Heart left ventricle (tissue), 13 donors: ENCODE data around the gene FUZ.

ENCODE experiments used
- POLR2A ChIP-seq, 2 donors: fragments of 450-650 bp; IDR thresholded peaks; one replicate each; pipeline ENCODE4 v1.6.1; 2017; ENCODE audit warnings: antibody characterized with exemption in 2 of 2, mild to moderate bottlenecking in 2 of 2, moderate library complexity in 2 of 2
- TF ChIP-seq, protein P1 (sequence below), 12 donors: fragments of 200-600 bp; sonication (generic) in 4 of 12; IDR thresholded peaks; one replicate each; pipeline versions ENCODE4 v1.5.0 to v1.8.0; 2018 to 2022; ENCODE audit warnings: antibody characterized with exemption in 12 of 12, mild to moderate bottlenecking in 5 of 12
- donor health status: ischemic (EF 13 %, LVEDD 7.1; RV severe dilation, severe dysfunction).
- donor health status: DM: no; HTN: yes; CAD: no.
- donor health status: DM: no; HTN: no; CAD: no.
- donor health status: ischemic (EF 25% LVEDD 6.9; RV normal size, moderate dysfunction).
- donor health status: ischemic (EF 25% LVEDD 5.7; RV mildly dilated, moderate dysfunction).
- donor health status: ischemic (EF 35%, LVEDD 5.7; RV mildly dilated, moderate dysfunction).
- donor health status: nonischemic (EF 11% LVEDD 7.7; RV severe dilation, severe dysfunction).
- donor health status: DM: yes; HTN: yes; CAD: no.
- donor health status: PGD.
- donor health status: ischemic (EF 29% LVEDD 5.4; RV normal size, mild dysfunction).
- donor health status: nonischemic (EF 23%, LVEDD 6.1; RV moderate dilation, normal function).

DNA sequence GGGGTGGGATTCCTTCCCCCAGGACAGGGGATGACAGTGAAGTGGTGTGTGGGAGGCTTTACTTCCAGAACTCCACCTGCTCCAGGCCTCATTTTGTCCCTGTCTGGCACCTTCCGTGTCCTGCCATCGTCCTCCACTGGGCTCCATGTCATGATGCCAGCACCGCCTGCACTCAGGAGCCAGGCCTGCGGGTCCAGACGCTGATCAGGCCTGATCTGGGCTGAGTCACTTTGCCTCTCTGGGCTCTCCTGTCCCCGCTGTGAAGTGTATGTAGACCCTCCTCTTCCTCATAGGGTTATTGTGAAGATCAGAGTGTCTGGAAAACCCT lies 9.6 kb downstream of the FUZ start:
- TF ChIP-seq, protein P1, sequence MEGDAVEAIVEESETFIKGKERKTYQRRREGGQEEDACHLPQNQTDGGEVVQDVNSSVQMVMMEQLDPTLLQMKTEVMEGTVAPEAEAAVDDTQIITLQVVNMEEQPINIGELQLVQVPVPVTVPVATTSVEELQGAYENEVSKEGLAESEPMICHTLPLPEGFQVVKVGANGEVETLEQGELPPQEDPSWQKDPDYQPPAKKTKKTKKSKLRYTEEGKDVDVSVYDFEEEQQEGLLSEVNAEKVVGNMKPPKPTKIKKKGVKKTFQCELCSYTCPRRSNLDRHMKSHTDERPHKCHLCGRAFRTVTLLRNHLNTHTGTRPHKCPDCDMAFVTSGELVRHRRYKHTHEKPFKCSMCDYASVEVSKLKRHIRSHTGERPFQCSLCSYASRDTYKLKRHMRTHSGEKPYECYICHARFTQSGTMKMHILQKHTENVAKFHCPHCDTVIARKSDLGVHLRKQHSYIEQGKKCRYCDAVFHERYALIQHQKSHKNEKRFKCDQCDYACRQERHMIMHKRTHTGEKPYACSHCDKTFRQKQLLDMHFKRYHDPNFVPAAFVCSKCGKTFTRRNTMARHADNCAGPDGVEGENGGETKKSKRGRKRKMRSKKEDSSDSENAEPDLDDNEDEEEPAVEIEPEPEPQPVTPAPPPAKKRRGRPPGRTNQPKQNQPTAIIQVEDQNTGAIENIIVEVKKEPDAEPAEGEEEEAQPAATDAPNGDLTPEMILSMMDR (IDR thresholded peaks at IDR 0.05), result no peak
- no peak for TF ChIP-seq POLR2A (IDR thresholded peaks at IDR 0.05)
